D721Med (cell line): ENCODE results near the gene CPSF2.
A peak's percentile ranks its signal among the peaks of the same experiment; 100 is the strongest.

Experiments used
- DNase-seq: peaks from one replicate; pipeline ENCODE4 v3.0.0; 2011; ENCODE audit warnings: low spot score; ENCODE audit not compliant: insufficient read length
- FAIRE-seq: peaks from 2 replicates; lab custom pipeline; 2011; peaks lifted over from hg19 to GRCh38; lab: Jason Lieb, UNC
- TF ChIP-seq, protein P1 (sequence below): IDR thresholded peaks from 2 replicates; pipeline ENCODE4 v1.5.1; 2012; ENCODE audit warnings: mild to moderate bottlenecking, control low read depth; ENCODE audit not compliant: insufficient read depth; ENCODE audit errors: missing control alignments

CPSF2 gene

GRCh38 chr14:92105073-92105892, 16.5 kb upstream of the CPSF2 start:
- FAIRE-seq (no peak), DNase-seq (no peak)
- TF ChIP-seq, protein P1, sequence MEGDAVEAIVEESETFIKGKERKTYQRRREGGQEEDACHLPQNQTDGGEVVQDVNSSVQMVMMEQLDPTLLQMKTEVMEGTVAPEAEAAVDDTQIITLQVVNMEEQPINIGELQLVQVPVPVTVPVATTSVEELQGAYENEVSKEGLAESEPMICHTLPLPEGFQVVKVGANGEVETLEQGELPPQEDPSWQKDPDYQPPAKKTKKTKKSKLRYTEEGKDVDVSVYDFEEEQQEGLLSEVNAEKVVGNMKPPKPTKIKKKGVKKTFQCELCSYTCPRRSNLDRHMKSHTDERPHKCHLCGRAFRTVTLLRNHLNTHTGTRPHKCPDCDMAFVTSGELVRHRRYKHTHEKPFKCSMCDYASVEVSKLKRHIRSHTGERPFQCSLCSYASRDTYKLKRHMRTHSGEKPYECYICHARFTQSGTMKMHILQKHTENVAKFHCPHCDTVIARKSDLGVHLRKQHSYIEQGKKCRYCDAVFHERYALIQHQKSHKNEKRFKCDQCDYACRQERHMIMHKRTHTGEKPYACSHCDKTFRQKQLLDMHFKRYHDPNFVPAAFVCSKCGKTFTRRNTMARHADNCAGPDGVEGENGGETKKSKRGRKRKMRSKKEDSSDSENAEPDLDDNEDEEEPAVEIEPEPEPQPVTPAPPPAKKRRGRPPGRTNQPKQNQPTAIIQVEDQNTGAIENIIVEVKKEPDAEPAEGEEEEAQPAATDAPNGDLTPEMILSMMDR, result no peak

- FAIRE-seq, result no peak
Measured at GRCh38 chr14:92105893-92106142, 16.0 kb upstream of the CPSF2 start.

GRCh38 chr14:92106143-92106926, 15.4 kb upstream of the CPSF2 start, which contains the start of gene ATXN3:
Gene ATXN3, minus strand, starts transcription at chr14:92106582. Its CDS starts 30 bp downstream, at chr14:92106552.
- FAIRE-seq (peak; percentile 29), DNase-seq (peak; percentile 85)
- TF ChIP-seq, protein P1, result peak; percentile 78

More at GRCh38 chr14:92105893-92106142, 16.0 kb upstream of the CPSF2 start:
- DNase-seq, result no peak
- TF ChIP-seq, protein P1, result no peak

DNA sequence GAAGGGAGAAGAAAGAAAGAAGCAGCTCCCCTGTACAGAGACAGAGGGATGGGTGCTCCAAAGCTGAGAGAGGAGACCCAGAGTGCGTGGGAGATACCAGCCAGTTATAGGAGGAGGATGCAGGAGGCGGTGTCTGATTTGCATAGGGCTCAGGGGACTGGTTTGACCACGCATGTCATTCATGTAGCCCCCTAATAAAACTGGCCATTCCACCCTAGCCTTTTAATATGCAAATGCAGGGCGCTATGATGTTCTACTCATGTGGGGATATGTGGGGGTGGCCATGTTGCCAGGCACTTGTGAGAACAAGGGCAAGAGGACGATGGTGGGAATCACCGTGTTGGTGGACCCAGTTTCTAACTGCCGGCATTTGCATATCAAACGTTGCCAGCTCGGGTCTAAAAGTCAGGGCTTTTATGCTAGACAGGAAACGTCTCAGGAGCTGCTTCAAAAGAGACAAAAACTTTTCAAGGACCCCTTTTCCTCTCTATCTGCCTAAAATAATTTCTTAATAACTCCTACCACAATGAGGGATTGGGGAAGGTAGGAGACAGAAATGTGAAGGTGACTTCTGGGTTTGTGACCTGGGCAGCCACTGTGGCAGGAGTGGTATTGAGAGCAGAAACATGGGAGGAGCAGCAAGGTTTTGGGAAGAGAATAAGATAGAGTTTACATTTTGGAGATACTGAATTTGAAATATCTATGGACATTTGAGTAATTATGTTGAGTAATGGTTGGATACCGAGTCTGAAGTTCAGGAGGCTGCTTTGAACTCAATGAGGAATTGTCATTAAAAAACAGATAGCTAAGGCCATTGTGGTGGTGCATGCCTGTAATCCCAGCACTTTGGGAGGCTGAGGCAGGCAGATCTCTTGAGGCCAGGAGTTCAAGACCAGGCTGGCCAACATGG, 13.2 kb upstream of the CPSF2 start:
- no peak for DNase-seq

DNA sequence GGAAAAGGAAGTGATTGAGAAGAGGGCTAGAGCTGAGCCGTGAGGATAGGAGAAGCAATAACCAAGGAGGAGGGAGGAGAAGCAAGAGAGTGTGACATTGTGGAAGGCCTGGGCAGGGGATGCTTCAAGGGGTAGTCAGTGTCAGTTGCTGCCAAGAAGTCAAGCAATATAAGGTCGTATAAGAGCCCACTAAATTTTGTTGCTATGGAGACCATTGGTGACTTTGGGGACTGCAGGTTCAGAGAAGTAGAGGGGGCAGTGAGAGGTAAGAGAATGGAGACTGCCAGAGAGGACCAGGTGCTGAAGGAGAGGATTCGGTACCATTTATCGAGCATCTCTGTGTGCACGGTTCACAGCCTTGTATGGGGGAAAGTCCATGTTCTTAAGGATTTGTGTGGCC, 12.3 kb upstream of the CPSF2 start:
- TF ChIP-seq, protein P1, result no peak
- DNase-seq (no peak), FAIRE-seq (no peak)

More for the DNA sequence above, 13.2 kb upstream of the CPSF2 start:
- FAIRE-seq, result no peak
- TF ChIP-seq, protein P1, result no peak

GRCh38 chr14:92121207-92121669, 531 bp upstream of the CPSF2 start:
- TF ChIP-seq, protein P1, result no peak
- FAIRE-seq, result no peak
- DNase-seq, result peak; percentile 35
